ENCODE measurements around the gene PLEKHG4.

GRCh38 chr16:67256701-67257230 is 22.6 kb upstream of the PLEKHG4 start:
- TF ChIP-seq ZNF133 (CRISPR knock-in tag; IDR thresholded peaks at IDR 0.05) (no peak), EZH2 (IDR thresholded peaks at IDR 0.05; ENCODE audit: borderline replicate concordance, low read depth, low read length) (no peak), ARID2 (IDR thresholded peaks at IDR 0.05) (no peak), CTCF (IDR thresholded peaks at IDR 0.05 in 2 of 3, conservative IDR thresholded peaks at IDR 0.05 in 1 of 3; ENCODE audit: insufficient read depth in 2 of 3, low read depth in 1 of 3, low read length in 3 of 3) (no peak), SMARCA5 (IDR thresholded peaks at IDR 0.05) (no peak)
